Osteocyte (in vitro differentiated cells): ENCODE data around the gene BAG5. TPM values are rescaled to one million over a fixed set of nuclear protein-coding genes. Genes with fewer than 3 reads are reported as not detected.

ENCODE experiments used
- DNase-seq: peaks from one replicate; pipeline ENCODE4 v3.0.0; 2021; ENCODE audit warnings: mixed read lengths; ENCODE audit not compliant: unreplicated experiment; ENCODE audit errors: extremely low spot score
- H3K27ac Mint-ChIP-seq: one replicate; pipeline ENCODE4 v1.8.0; 2021; ENCODE audit warnings: mild to moderate bottlenecking, mixed read lengths; ENCODE audit not compliant: unreplicated experiment
- H3K27me3 Mint-ChIP-seq: one replicate; pipeline ENCODE4 v1.8.0; 2021; ENCODE audit warnings: mixed read lengths; ENCODE audit not compliant: unreplicated experiment
- H3K36me3 Mint-ChIP-seq: one replicate; pipeline ENCODE4 v1.8.0; 2021; ENCODE audit warnings: mixed read lengths; ENCODE audit not compliant: unreplicated experiment
- H3K4me1 Mint-ChIP-seq: one replicate; pipeline ENCODE4 v1.8.0; 2021; ENCODE audit warnings: mixed read lengths; ENCODE audit not compliant: unreplicated experiment
- H3K4me3 Mint-ChIP-seq: one replicate; pipeline ENCODE4 v1.8.0; 2021; ENCODE audit warnings: mild to moderate bottlenecking, moderate library complexity, mixed read lengths; ENCODE audit not compliant: unreplicated experiment
- H3K9me3 Mint-ChIP-seq: one replicate; pipeline ENCODE4 v1.8.0; 2021; ENCODE audit warnings: mixed read lengths; ENCODE audit not compliant: unreplicated experiment
- total RNA-seq: library from RNA; stranded (reverse); gene quantifications from 2 replicates; pipeline ENCODE4 v1.2.1, GENCODE V29; 2021
- TF ChIP-seq, protein P1 (sequence below): fragments of 200-600 bp; sonication (generic); IDR thresholded peaks from 2 replicates; pipeline ENCODE4 v1.5.0; 2021; ENCODE audit warnings: antibody characterized with exemption, mild to moderate bottlenecking, moderate library complexity

The BAG5 gene
- total RNA-seq, 1 donor from 2014 or later = 21.9 TPM

DNA sequence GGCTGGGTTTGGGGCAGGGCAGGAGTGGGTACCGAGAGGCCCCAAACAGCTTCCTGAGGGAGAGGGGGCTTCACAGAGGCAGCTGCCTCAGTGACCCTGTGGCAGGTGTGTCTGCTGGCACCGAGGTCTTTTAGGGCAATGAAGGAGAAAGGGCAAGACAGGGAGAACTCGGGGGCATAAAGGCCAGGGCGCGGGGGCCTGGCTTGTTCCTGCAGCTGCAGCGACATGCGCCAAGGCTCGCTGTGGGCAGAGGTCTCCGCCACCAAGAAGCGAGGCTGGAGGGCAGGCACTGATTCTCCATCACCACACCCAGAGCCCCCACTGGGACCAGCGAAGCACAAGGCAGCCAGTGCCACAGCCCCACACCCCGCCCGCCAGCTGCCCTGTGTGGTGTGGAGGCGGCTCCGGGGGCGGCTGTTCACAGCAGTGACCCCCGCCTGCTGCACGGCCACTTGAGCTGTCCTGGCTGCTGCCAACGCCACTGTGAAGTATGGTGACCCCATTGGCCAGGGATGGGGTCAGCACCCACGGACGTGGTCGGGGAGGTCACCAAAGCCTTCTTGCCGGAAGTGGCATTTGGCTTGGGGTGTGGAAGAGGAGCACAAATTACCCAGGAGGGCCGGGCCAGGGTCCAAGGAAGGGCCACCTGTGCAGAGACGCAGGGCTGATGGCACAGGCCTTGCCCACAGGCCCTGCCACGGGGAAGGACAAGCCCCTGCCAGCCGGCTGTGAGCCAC lies 16.4 kb downstream of the BAG5 start:
- no peaks in the 10 kb centered on the region for H3K36me3 Mint-ChIP-seq
- H3K27me3 Mint-ChIP-seq = no peaks in the 10 kb centered on the region
- peaks cover 32% of the 10 kb centered on the region for H3K4me1 Mint-ChIP-seq
- no peaks in the 10 kb centered on the region for H3K9me3 Mint-ChIP-seq
- H3K4me3 Mint-ChIP-seq = no peak overlapping the region
- no peak overlapping the region for H3K27ac Mint-ChIP-seq
- no peak for DNase-seq
- TF ChIP-seq, protein P1, sequence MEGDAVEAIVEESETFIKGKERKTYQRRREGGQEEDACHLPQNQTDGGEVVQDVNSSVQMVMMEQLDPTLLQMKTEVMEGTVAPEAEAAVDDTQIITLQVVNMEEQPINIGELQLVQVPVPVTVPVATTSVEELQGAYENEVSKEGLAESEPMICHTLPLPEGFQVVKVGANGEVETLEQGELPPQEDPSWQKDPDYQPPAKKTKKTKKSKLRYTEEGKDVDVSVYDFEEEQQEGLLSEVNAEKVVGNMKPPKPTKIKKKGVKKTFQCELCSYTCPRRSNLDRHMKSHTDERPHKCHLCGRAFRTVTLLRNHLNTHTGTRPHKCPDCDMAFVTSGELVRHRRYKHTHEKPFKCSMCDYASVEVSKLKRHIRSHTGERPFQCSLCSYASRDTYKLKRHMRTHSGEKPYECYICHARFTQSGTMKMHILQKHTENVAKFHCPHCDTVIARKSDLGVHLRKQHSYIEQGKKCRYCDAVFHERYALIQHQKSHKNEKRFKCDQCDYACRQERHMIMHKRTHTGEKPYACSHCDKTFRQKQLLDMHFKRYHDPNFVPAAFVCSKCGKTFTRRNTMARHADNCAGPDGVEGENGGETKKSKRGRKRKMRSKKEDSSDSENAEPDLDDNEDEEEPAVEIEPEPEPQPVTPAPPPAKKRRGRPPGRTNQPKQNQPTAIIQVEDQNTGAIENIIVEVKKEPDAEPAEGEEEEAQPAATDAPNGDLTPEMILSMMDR = no peak

DNA sequence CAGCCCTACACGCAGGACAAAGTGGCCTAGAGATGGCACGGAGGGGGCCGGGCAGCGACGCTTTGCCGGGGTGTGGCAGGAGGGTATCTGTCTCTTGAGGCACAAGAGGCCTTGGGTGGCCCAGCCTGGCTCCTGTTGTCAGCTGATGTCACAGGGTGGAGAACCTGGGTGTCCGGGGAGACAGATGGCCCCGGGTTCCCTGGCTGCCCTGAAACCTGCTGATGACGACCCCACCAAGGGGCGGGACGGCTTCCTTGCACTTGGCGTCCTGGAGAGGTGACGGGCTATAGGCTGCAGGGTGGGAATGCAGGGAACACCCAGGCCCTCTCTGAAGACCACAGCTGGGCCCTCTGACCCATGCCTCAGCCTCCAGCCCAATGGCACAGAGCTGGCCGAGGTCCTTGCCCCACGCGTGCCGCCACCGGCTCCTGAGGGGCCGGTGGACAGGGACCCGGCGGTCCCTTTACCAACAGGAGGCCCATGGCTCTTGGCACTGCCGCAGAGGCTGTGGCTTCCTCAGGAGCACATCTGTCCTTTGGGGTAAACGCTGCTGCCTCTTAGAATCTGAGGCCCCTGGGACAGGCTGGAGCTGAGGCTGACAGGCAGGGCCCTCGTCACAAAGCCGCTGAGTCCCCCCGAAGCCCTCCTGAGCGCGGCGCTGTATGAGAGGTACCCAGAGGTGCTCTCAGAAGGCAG lies 17.1 kb downstream of the BAG5 start:
- no peaks in the 10 kb centered on the region for H3K36me3 Mint-ChIP-seq
- no peak overlapping the region for H3K27ac Mint-ChIP-seq
- TF ChIP-seq, protein P1 = no peak
- no peak for DNase-seq
- H3K27me3 Mint-ChIP-seq = no peaks in the 10 kb centered on the region
- H3K9me3 Mint-ChIP-seq = no peaks in the 10 kb centered on the region
- no peak overlapping the region for H3K4me3 Mint-ChIP-seq
- peaks cover 36% of the 10 kb centered on the region for H3K4me1 Mint-ChIP-seq

DNA sequence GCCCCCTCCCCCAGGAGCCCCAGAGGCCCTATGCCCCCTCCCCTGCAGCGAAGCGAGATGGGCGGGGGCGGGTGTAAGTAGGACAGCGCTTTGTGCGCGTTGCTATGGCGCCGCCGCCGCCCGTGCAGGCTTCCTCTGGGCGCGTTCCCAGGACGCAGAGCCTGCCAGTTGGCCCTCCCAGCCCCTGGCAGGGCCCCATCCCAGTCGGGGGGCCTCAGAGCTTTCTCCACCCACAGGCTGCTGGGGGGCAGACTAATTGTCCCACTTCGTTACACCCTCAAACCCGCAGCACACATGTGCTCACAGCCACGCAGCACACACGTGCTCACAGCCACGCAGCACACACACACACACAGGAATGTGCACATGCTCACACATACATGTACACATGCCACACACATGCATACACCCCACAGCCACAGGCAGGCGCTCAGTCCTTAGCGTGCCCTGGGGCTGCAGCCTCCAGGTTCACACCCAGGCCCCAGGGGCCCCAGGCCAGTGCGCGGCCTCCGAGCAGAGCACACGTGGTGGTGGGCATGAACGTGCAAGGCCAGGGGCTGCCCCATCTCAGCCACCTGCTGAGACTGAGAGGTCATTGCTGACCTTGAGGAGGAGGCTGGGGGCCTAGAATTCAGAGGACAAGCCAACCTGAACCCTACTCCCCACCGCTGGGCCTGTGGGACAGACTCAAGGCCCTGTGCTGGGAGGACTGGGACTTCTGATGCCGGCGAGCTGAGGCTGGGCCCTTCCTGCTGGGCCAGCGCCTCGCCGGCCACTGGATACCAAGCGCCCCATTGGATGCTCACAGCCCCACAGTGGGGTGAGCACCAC lies 17.9 kb downstream of the BAG5 start:
- no peaks in the 10 kb centered on the region for H3K9me3 Mint-ChIP-seq
- TF ChIP-seq, protein P1 = no peak
- H3K4me1 Mint-ChIP-seq = peaks cover 37% of the 10 kb centered on the region
- H3K4me3 Mint-ChIP-seq = no peak overlapping the region
- no peak for DNase-seq
- H3K27ac Mint-ChIP-seq = no peak overlapping the region
- no peaks in the 10 kb centered on the region for H3K36me3 Mint-ChIP-seq
- H3K27me3 Mint-ChIP-seq = no peaks in the 10 kb centered on the region

DNA sequence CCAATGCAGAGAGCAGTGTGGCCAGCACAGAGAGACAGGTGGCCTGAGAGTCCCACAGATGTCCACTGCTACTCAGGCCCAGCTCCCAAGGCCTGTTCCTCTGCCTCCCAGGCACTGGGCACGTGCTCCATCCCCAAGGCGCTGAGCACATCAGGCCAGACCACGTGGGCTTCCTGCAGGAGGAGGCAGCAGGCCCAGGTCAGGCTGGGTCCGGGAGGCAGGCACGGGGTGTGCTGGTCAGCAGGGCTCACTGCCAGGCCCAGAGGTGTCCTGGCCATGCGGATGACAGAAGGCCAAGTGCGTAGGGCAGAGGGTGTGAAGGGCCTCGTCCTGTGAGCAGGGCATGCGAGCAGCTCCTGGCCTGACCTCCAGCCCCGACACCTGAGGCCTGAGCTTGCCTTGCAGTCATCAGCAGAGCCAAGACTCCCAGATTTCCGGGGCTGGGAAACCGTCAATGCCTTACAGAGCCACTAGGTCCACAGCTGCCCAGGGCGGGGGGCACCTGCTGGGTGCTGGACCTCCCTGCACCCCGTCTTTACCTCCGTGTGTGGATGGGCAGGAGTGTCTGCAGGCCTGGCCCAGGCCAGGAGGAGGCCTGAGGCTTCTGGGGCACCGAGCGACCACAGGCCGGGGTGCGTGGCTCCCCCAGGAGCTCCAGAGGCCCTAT lies 18.6 kb downstream of the BAG5 start:
- no peaks in the 10 kb centered on the region for H3K27me3 Mint-ChIP-seq
- TF ChIP-seq, protein P1 = no peak
- no peak overlapping the region for H3K27ac Mint-ChIP-seq
- no peaks in the 10 kb centered on the region for H3K36me3 Mint-ChIP-seq
- no peaks in the 10 kb centered on the region for H3K9me3 Mint-ChIP-seq
- no peak for DNase-seq
- peaks cover 39% of the 10 kb centered on the region for H3K4me1 Mint-ChIP-seq
- H3K4me3 Mint-ChIP-seq = no peak overlapping the region
